Activated B cell treated with CpG ODN at 0.5 μM for 24 hours (primary cell): ENCODE measurements around the gene C2orf68. TPM values are rescaled to one million over a fixed set of nuclear protein-coding genes. Genes with fewer than 3 reads are reported as not detected.
"Not testable (repeated sequence)": the region's sequence is repeated elsewhere in the genome, so short reads cannot be mapped to it uniquely, and the experiment has no call there.

ENCODE experiments used
- ATAC-seq: fragments of 200-7000 bp; cut with Tn5 transposase; one replicate; pipeline ENCODE4 v1.10.0; 2021; ENCODE audit warnings: low read depth, mild to moderate bottlenecking, moderate library complexity
- CTCF ChIA-PET: fragments of 350-600 bp; sonication (Branson Sonifier 250); formaldehyde crosslinking; loops from one replicate; lab custom pipeline; 2021; ENCODE audit warnings: antibody characterized with exemption; lab: Charles Lee
- POLR2A ChIA-PET: fragments of 350-600 bp; sonication (Branson Sonifier 250); formaldehyde crosslinking; loops from one replicate; lab custom pipeline; 2021; ENCODE audit warnings: antibody characterized with exemption; lab: Charles Lee
- DNase-seq: peaks from one replicate; pipeline ENCODE4 v3.0.0; 2022
- H3K27ac Mint-ChIP-seq: one replicate; pipeline ENCODE4 v1.8.0; 2020; ENCODE audit warnings: mixed read lengths
- H3K27me3 Mint-ChIP-seq: one replicate; pipeline ENCODE4 v1.8.0; 2021; ENCODE audit warnings: mixed read lengths
- H3K36me3 Mint-ChIP-seq: one replicate; pipeline ENCODE4 v1.8.0; 2021; ENCODE audit warnings: low read depth, mixed read lengths
- H3K4me1 Mint-ChIP-seq: one replicate; pipeline ENCODE4 v1.8.0; 2021; ENCODE audit warnings: mixed read lengths
- H3K4me3 Mint-ChIP-seq: one replicate; pipeline ENCODE4 v1.8.0; 2020; ENCODE audit warnings: mild to moderate bottlenecking, mixed read lengths
- H3K9me3 Mint-ChIP-seq: one replicate; pipeline ENCODE4 v1.8.0; 2020; ENCODE audit warnings: mixed read lengths
- intact Hi-C: fragments of 100-400 bp; cut with micrococcal nuclease; formaldehyde crosslinking; loops from one replicate; pipeline ENCODE4 v1.15.1; 2024
- total RNA-seq: library from RNA; stranded (reverse); gene quantifications from 2 replicates; pipeline ENCODE4 v1.2.3, GENCODE V29; 2022
- TF ChIP-seq, protein P1 (sequence below): fragments of 200-600 bp; IDR thresholded peaks from one replicate; pipeline ENCODE4 v1.8.0; 2022; ENCODE audit warnings: antibody characterized with exemption, mild to moderate bottlenecking

Gene C2orf68
- total RNA-seq, 1 donor from 2014 or later, result 61.5 TPM

DNA sequence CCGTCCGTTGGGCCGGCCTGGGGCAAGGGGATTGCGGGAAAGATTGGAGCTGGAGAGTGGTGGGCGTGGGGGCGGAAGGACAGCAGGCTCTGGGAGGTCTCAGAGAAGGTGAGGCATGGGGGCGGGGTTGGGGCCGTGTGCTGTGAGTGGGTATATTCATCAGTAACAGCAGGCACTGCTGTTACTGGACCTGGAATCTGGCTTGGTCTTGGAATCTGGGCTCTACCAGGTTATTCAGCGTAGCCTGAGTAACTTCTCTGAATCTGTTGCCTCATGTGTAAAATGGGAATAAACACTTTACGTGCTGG, 15.9 kb downstream of the C2orf68 start:
- peak overlapping the region; percentile 99 for H3K4me3 Mint-ChIP-seq
- ATAC-seq (peak; percentile 12), DNase-seq (no peak)
- TF ChIP-seq, protein P1, sequence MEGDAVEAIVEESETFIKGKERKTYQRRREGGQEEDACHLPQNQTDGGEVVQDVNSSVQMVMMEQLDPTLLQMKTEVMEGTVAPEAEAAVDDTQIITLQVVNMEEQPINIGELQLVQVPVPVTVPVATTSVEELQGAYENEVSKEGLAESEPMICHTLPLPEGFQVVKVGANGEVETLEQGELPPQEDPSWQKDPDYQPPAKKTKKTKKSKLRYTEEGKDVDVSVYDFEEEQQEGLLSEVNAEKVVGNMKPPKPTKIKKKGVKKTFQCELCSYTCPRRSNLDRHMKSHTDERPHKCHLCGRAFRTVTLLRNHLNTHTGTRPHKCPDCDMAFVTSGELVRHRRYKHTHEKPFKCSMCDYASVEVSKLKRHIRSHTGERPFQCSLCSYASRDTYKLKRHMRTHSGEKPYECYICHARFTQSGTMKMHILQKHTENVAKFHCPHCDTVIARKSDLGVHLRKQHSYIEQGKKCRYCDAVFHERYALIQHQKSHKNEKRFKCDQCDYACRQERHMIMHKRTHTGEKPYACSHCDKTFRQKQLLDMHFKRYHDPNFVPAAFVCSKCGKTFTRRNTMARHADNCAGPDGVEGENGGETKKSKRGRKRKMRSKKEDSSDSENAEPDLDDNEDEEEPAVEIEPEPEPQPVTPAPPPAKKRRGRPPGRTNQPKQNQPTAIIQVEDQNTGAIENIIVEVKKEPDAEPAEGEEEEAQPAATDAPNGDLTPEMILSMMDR, result no peak
- H3K27me3 Mint-ChIP-seq, result no peaks in the 10 kb centered on the region
- H3K4me1 Mint-ChIP-seq, result peaks cover 36% of the 10 kb centered on the region
- ChIA-PET CTCF (no interaction called here), POLR2A (interaction anchor here (0.5 to 6.8 kb wide), 19 partner anchors 10 to 510 kb away, joined by 3 to 59 read pairs (median 6); partner anchors contain the start of genes C2orf68, ELMOD3, GGCX and MAT2A)
- H3K36me3 Mint-ChIP-seq, result peaks cover 42% of the 10 kb centered on the region
- intact Hi-C loops, result no loop called here
- no peaks in the 10 kb centered on the region for H3K9me3 Mint-ChIP-seq
- H3K27ac Mint-ChIP-seq, result peak overlapping the region; percentile 97

DNA sequence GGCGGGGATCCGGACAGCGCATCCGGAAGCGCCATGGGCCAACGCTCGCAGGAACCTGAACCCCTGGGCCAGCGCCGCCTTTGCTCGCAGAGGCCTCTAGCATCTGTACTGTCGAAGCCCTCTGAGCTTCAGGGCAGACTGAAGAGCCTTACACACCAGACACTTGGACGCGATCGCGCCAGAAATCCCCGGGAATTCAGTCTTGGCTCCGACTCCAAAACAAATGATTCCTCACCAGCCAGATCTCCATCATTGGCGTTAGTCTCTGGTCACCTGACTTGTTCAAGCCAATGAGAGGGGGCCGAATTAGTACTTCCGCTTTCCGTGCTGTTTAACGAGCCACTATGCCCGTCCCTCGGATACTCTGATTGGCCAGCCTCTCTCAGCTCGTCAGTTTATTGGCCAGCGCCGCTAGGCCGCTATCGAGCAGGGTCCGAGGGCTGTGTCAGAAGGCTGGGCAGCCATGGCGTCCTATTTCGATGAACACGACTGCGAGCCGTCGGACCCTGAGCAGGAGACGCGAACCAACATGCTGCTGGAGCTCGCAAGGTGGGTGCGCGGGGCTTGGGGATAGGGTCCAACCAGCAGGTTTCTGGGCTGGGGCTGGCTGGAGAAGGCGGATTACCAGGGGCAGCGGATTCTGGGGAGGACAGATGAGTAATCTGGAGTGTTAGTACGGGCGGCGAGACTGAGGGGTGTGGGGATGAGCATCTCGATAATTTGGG, 16.4 kb downstream of the C2orf68 start, which contains the start of gene RNF181:
Gene RNF181, plus strand, starts transcription at position 445 of the 725 bp plus-strand sequence. Its CDS starts 19 bp downstream, at position 464.
- Mint-ChIP-seq H3K36me3 (peaks cover 42% of the 10 kb centered on the region), H3K27ac (peak within 1 kb of the TSS; percentile 97), H3K27me3 (no peaks in the 10 kb centered on the region), H3K4me1 (peaks cover 36% of the 10 kb centered on the region), H3K9me3 (no peaks in the 10 kb centered on the region), H3K4me3 (peak within 1 kb of the TSS; percentile 99)
- ATAC-seq (peak; percentile 99), DNase-seq (peak; percentile 71)
- intact Hi-C loops, result loop anchor here (1.0 kb wide), 5 partner anchors 11 to 177 kb away; partner anchors contain the start of genes GGCX, SH2D6, USP39 and VAMP5
- POLR2A ChIA-PET, result interaction anchor here (0.5 to 6.8 kb wide), 24 partner anchors 7 to 846 kb away, joined by 3 to 59 read pairs (median 5); partner anchors contain the start of genes C2orf68, ELMOD3, GGCX and KDM3A
- CTCF ChIA-PET, result interaction anchor here (1.5 kb wide), 1 partner anchor 16 kb away, joined by 4 read pairs; the partner anchor contains the start of gene C2orf68
- TF ChIP-seq, protein P1, result no peak

DNA sequence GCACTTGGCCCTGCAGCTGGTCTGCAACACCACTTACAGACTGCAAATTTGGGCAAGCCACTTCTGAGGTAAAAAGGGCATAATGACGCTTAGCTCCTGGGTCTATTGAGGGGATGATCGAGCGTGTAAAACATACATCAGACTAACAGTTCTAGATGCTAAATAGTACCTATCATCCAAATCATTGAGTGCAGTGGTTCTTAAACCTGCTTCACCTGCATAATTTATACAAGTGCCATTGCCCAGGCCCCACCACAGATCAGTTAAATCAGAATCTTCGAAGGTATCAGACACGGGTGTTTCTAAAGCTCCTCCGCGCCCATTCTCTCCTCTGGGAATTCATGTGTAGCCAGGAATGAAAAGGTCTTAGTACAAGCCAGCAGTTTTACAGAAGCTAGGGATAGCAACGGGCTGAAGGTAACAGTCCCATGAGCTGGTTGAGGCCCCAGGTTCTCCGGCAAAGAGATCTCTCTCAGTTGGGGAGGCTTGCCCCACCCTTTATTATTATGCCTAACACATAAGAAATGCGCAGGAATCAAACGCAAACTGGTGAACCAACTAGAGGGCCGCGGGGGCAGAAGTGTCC, 17.1 kb downstream of the C2orf68 start:
- H3K9me3 Mint-ChIP-seq, result no peaks in the 10 kb centered on the region
- TF ChIP-seq, protein P1, result no peak
- H3K36me3 Mint-ChIP-seq, result peaks cover 42% of the 10 kb centered on the region
- peak overlapping the region; percentile 97 for H3K27ac Mint-ChIP-seq
- H3K4me3 Mint-ChIP-seq, result peak overlapping the region; percentile 99
- CTCF ChIA-PET, result interaction anchor here (1.5 kb wide), 1 partner anchor 17 kb away, joined by 4 read pairs; the partner anchor contains the start of gene C2orf68
- no peak for ATAC-seq
- no peaks in the 10 kb centered on the region for H3K27me3 Mint-ChIP-seq
- H3K4me1 Mint-ChIP-seq, result peaks cover 36% of the 10 kb centered on the region
- POLR2A ChIA-PET, result interaction anchor here (0.9 to 6.8 kb wide), 21 partner anchors 8 to 846 kb away, joined by 3 to 59 read pairs (median 5); partner anchors contain the start of genes C2orf68, ELMOD3, GGCX and KDM3A
- no peak for DNase-seq
- intact Hi-C loops, result loop anchor here (1.0 kb wide), 5 partner anchors 11 to 177 kb away; partner anchors contain the start of genes GGCX, SH2D6, USP39 and VAMP5

DNA sequence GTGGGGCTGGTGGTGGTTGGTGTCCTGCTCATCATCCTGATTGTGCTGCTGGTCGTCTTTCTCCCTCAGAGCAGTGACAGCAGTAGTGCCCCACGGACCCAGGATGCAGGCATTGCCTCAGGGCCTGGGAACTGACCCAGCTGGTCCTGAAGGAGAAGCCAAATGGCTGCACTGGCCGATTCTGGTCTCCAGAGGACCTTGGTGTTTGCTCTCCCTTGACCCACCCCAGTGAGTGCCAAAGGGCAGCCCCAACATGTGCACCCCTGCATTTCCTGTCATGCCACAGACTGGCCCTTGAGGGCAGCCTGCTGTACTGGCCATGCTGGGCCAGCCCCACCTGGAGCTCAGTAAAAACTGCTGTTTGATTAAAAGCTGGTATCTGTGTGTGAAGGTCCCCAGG, 18.8 kb downstream of the C2orf68 start:
- intact Hi-C loops, result no loop called here
- ATAC-seq, result no peak
- no peaks in the 10 kb centered on the region for H3K27me3 Mint-ChIP-seq
- DNase-seq, result no peak
- peaks cover 41% of the 10 kb centered on the region for H3K4me1 Mint-ChIP-seq
- CTCF ChIA-PET, result no interaction called here
- TF ChIP-seq, protein P1, result no peak
- H3K4me3 Mint-ChIP-seq, result no peak overlapping the region
- H3K27ac Mint-ChIP-seq, result no peak overlapping the region
- peaks cover 28% of the 10 kb centered on the region for H3K36me3 Mint-ChIP-seq
- POLR2A ChIA-PET, result interaction anchor here (0.5 to 6.8 kb wide), 2 partner anchors 14 to 266 kb away, joined by 8 to 45 read pairs; partner anchors contain the start of gene VAMP8
- no peaks in the 10 kb centered on the region for H3K9me3 Mint-ChIP-seq

DNA sequence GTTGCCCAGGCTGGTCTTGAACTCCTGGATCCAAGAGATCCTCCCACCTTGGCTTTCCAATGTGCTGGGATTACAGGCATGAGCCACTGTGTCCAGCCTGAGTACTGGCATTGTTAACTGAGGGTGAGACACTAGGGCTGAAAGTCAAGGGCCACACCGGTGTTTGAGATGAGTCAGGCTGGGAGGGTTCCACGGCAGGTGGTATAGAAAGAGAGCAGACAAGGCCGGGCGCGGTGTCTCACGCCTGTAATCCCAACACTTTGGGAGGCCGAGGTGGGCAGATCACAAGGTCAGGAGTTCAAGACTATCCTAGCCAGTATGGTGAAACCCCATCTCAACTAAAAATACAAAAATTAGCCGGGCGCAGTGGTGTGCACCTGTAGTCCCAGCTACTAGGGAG, 19.6 kb downstream of the C2orf68 start:
- ATAC-seq, H3K27ac Mint-ChIP-seq, intact Hi-C loops, DNase-seq, CTCF ChIA-PET, H3K4me3 Mint-ChIP-seq, H3K9me3 Mint-ChIP-seq, H3K27me3 Mint-ChIP-seq: not testable (repeated sequence)
- Mint-ChIP-seq H3K4me1 (peaks cover 44% of the 10 kb centered on the region), H3K36me3 (peaks cover 21% of the 10 kb centered on the region)
- POLR2A ChIA-PET, result interaction anchor here (0.6 to 6.8 kb wide), 2 partner anchors 7 to 13 kb away, joined by 3 to 45 read pairs; partner anchors contain the start of gene VAMP8
